ENCODE results near the gene PYGO2.
"Not testable (repeated sequence)": the region's sequence is repeated elsewhere in the genome, so short reads cannot be mapped to it uniquely, and the experiment has no call there.

PYGO2 gene

DNA sequence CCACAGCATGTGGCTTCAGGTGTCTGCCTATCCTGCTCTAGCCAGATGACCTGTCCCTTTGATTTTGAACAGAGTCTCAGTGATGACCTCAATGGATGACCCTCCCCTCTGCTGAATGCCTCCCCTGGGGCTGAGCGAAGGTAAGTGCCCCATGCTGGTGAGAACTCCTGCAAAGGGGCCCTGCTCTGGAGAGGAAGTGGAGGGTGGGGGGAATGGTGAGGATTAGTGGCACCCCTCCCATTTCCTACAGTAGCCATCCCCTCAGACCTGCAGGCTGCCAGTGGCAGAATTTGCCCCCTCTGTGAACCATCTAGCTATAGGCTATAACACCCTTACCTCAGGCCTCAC is 21.4 kb downstream of the PYGO2 start:
- no peak for DNase-seq

DNA sequence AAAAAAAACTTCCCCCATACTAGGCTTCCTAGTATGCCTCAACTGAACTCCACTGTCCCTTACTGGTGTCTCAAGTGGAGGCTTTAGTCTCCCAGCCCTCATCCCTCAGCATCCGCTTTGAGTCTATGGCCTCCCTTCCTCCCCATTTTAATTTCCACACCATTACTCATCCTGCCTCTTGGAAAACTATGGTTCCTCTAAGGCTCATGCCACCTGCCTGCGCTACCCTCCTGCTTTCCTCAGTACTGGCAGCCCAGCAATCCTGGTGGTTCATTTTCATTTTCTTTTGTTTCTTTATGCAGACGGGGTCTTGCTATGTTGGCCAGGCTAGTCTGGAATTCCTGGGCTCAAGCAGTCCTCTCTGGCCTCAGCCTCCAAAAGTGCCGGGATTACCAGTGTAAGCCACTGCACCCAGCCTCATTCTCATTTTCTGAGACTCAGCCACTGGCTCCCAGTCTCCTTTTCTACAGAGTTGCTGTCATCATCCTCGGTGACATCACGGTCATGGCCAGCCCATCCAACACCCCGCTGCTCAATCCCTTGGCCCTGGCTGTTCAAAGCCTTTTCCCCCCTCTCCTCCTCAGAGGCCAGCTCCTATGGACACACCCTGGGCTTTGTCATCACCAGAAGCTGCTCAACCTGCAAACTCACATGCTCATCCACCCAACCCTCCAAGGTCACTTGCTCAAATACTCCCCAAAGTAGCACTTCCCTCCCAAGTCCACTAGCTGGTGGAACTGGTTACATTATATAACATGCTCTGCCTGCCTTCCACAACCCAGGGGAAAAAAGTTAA is 22.8 kb downstream of the PYGO2 start:
- no peak for DNase-seq

DNA sequence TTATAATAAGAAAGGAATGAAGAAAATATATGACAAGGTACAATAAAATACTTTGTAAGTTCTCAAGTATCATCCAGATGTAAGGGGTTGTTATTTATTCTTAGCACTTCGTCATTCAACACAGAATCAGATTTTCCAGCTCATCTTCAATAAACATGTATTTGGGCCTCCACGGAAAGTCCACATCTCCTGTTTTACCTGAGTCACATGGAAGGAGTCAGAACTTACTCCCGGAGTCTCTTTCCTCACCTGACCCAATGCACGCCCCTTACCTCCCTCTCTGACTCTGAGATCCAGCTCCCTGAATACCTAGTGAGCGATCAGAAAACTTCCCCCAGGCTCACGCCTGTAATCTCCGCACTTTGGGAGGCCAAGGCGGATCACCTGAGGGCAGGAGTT is 23.6 kb downstream of the PYGO2 start:
- no peak for DNase-seq

DNA sequence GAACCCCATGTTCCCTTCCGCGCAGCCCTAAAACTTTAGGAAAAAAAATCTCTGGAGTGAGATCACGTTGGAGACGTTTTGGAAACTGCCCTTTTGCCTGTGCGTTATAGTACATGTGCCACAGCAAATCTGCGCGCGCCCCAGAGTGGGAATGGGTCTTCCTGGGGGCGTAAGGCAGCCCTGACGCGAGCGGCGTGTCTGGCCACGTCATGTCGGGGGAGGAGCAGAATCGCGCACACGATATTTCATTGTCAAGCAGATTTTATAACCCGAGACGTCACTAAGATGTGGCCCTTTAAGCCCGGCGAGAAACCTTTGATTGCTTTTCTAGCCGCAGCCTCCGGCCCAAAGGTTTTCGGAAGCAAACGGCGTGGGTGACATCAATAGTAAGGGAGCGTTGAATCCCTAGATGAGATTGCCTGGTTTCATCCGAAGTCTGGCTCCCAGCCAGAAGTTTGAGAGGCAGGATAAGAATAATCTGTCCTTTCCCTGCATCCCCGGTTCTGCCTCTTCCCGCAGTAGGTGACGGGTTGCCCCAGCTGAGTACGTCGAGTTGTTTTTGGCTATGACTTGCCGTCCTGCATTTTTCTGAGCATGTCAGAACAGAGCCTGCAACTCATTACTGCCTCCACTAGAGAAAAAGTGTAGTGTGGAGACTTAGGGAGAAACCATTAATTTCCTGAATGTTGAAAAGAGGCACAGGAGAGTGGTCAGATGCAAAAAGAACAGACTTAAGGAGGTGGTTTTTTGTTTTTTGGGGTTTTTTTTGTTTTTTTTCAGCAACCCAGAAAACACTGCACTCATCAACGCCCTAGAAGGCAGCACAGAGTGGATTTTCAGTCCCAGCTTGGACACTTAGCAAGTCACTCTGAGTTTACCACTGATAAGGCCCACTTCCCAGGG is 24.2 kb downstream of the PYGO2 start:
- DNase-seq: peak; percentile 92 to 93

DNA sequence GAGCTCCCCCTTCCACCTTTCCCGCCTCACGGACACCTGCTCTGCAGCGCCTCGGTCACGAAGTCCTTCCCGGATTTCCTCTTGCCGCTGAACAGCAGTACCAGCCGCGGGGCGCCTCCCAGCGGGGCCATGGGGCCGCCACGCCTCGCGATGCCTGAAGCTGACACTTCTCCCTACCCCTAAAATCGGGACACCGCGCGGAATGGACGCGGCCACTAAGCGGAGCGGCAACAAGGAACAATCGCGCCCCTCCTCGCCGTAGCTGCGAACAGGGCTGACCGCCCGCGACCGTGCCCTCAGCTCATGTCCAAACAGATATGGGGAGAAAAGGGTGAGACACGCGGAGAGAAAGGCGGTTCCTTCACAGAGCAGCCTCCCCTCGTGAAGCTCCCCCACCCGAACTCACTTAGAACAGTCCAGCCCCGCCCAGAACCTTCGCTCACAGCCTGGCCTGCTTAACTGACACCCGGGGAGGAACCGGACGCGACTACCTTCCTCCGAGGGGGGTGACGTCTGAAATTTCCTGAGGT is 25.0 kb downstream of the PYGO2 start, which contains the start of gene PMVK:
Gene PMVK, minus strand, starts transcription at position 165 of the 530 bp plus-strand sequence. Its CDS starts 34 bp downstream, at position 131.
- DNase-seq: peak; percentile 90 to 91

DNA sequence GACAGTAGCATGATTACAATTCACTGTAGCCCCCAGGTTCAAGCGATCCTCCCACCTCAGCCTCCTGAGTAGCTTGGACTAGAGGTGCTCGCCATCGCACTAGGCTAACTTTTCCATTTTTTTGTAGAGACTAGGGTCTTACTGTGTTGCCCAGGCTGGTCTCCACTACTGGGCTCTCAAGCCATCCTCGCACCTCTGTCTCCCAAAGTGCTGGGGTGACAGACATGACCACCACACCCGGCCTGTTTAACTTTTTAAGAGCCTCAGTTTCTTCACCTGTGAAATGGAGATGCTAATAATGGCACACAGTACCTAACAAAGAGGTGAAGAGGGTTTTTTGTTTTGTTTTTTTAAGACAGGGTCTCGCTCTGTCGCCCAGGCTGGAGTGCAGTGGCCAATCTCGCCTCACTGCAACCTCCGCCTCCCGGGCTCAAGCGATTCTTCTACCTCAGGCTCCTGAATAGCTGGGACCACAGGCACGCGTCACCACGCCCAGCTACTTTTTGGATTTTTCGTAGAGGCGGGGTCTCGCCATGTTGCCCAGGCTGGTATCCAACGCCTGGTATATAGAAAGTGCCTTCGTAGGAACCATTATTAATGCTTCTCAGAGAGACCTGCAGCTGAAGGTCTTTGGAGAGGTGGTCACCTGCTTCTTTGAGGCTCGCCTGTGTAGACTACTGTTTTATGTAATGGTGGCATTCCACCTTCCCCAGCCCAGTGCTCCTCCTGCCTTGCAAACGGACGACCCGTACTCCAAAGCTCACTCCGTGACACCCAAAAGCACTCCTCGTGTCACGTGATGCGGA is 25.6 kb downstream of the PYGO2 start:
- DNase-seq: no peak

DNA sequence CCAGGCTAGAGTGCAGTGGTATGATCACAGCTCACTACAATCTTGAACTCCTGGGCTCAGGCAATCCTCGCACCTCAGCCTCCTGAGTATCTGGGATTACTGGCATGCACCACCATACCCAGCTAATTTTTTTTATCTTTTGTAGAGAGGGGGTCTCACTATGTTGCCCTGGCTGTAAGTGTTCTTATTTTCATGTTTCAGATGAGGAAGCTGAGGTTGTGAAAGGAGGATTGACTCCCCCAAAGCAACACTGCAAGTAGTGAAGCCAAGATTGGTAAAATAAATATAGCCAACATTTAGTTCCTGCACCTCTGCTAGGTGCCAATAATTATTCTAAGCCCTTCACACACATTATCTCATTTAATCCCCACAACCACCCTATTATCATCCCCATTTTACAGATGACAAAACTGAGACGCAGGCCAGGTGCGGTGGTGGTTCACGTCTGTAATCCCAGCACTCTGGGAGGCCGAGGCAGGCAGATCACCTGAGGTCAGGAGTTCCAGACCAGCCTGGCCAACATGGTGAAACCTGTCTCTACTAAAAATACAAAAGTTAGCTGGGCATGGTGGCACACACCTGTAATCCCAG is 27.1 kb downstream of the PYGO2 start:
- no peak for DNase-seq

DNA sequence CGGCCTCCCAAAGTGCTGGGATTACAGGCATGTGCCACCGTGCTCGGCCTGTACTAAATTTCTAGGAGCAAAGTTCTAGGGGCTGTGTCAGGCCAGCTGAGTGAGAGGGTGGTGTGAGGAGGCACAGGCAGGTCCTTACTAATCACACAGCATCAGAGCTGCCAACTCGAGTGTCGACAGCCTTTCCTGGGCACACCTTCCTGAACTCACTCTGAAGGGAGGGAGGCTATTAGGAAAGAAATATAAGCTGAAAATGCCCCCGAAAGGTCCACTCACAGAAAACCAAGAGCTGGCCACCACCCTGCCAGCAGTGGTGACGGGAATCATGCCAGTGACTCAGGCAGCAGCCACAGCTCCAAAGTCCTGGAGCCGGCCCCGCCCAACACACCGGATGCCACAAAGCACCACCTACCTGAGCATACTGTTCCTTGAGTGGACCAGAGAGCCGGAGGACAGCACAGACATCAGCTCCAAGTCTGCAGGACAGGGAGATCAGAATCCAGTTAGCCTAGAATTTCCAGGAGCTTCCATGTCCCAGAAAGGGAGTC is 29.6 kb downstream of the PYGO2 start:
- no peak for DNase-seq

DNA sequence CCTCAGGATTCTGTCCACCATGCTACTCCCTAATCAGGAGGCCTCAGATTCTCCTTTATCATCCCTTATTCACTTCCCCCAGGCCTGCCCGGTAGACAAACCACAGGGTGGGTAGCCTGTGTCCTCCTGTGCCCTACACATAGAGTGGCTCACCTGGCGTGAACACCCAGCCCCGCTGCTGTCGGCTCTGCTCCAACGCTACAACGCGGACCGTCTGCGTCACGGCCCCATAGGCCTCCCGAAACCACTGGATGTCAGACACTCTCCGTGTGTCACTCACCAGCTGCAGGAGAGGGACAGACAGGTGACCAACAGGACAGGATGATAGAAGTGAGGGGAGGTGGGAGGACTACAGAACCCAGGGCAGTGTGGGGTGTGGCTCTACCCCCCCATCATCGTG is 35.4 kb downstream of the PYGO2 start:
- no peak for DNase-seq

DNA sequence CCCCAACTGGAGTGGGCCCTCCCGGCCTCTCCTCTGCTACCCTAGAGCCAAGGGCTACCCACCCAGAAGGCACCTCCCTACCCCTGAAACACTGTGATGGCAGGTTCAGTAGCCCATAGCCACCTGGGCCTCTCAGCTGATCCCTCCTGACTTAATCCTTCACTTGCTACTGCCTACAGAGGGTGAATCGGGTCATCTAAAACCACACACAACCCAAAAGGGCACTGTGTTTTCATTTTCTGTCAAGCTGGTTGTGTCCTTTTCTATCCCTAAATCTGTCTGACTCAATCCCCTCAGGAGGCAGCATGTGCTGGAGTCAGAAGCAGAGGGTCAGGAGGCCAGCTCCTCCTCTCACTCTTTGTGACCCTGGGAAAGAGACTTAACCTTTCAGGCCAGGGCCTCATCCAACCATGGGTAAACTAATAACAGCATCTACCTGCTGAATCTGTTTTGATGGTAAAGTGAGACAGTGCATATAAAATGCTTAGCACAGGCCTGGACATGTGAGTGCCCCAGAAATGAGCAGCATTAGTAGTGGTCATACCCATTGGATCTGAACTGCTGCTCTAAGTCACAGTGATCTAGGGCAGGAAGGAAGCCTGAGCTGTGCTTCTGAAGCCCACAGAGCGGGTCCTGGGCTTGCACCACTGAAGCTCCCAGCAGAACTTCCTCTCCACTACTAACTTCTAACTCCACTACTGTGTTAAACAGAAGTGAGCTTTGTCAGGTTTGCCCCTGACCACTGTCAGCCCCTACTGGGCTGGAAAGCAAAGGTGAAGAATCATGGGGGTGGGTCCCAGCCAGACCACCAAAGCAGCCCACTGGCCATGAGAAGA is 36.0 kb downstream of the PYGO2 start:
- peak; percentile 93 to 94 for DNase-seq

DNA sequence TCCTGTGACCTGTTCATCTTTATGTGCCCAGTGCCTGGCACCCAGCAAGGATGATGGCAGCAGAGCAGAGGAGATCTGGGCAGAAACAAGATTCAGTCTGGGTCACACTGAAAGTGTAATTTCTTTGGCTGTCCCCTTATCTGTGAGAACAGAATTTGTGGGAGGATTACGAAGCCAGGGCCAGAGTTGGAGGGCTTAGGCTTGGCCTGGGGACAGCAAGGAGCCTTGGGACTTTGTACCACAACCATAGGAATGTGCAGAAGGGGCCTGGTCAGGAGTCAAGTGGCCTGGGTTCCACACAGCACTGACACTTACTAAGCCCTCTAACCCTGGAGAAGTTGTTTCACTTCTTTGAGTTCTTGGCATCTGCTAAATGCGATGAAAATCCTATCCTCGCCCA is 37.9 kb downstream of the PYGO2 start:
- no peak for DNase-seq

DNA sequence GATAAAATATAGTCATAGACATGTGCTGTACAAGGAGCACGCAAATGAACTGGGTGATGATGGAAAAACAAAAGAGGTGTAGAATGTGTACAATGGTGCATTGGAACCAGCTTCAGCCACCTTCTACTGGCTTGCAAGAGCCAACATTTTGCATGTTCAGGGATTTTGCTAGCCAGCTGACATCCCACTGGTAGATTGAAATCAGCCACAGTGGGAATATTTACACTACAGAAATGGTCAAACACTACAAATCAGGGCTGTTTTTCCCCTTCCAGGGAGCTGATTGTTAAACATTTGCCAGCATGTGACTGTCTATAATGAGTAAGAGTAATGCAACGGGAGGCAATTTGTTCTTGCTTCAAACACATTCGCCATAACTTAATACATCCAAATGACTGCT is 48.3 kb downstream of the PYGO2 start:
- no peak for DNase-seq

DNA sequence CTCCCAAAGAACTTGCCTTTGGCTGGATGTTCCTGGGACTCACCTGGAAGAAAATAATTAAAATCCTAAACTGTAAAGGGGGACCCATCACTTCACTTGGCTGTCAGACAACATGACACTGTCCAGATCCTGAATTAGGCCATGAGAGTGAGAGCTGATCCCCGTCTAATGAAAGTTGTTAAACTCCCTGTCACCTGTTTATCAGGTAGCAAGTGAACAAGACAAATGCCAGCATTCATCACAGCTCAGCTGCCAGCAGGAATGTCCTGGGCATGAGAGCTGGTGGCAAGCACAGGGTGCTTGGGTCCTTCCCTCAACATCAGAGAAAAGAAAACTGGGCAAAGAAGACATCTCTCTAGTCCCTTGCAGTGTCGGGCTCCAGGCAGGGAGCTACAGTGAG is 48.8 kb downstream of the PYGO2 start:
- no peak for DNase-seq

DNA sequence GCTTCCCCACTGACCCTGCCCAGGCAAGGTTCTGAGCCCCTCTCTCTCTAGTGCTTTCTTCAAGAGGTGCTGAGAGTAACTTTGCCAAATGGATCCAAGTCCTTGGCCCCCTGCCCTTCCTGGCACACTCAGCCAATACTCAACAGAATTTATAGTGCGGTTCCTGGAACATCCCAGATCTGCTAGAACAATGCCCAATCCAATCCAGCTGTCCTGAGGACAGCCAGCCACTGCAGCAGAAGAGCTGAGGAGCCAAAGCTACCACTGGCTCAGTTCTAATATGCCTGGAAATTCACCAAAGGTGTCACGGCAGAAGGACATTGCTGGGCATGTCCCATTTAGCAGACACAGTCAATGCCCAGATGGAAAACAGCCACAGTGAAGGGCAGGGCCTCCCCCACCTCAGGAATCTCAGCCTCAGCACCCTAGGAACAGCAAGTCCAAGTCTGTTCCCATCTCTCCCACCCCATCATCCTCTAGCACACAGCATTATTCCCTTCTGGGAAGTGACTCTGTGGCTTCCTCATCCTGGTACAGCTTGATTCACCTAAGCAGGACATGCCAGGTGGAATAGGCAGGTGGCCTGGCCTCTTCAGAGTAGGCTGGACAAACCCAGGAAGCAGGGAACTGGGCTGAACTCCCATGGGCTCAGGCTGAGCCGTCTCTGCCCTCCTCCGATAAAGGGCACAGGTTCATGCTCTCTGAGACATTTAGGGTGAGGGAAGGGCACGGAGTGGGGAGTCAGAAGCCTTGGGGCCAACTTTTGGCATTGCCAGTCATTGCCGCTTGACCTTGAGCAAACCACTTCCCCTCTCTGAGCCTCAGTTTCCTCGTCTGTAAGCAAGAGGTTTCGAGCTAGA is 49.7 kb downstream of the PYGO2 start:
- no peak for DNase-seq

DNA sequence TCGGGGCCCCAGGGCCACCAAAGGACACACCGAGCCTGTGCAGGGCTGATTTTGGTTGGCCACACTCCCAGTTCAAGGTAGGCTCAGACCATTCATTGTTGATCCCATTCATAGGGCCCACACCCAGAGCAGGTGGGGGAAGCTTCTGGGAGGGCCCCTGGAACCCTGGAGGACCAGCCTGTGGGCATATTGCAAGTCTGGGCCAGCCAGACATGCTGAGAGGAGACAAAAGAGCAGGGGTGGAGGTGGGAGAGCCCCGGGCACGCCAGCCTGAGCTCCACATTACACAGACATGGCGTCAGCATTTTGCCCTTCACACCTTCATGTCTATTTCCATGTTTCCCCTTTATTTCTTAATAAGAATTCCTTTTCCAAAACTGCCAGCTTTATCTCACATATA is 50.7 kb downstream of the PYGO2 start:
- DNase-seq: no peak

DNA sequence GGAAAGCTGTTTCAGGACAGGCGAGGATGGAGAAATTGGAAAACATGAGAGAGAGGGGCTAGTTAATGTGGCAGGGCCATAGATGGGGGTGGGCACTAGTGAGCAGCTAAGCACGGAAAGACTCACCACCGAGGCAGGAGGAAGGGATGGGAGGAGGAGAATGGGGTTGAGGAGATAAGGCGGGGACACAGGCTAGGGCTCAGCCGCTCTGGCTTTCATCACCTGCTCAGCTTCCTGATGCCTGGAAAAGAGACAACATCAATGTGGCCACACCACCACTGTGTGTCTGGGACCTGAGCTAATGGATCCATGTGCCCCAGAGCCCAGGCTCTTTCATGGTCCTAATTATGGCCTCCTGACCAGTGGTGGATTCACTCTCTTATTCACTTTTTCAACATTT is 52.6 kb downstream of the PYGO2 start:
- no peak for DNase-seq

DNA sequence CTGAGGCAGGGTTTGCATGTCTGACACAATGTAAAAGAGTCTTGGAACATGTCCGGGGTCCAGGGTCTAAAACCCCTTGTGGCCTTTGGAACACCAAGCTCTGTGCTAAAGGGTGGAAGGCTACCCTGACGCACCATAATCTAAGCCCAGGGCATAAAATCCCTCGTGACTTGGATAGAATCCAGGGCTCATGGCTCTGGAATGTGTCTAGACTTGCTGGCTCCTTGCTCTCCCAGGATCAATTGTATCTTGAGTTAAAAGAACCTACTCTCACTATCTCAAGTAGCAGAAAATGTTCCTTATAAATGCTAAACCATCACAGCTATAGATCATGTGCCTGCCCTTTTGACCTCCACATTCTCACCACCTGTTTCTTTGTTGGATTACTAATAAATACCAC is 53.5 kb downstream of the PYGO2 start:
- DNase-seq: not testable (repeated sequence)
